ENCODE data around the gene MFAP3L.
"Not testable (repeated sequence)": the region's sequence is repeated elsewhere in the genome, so short reads cannot be mapped to it uniquely, and the experiment has no call there.

MFAP3L gene

DNA sequence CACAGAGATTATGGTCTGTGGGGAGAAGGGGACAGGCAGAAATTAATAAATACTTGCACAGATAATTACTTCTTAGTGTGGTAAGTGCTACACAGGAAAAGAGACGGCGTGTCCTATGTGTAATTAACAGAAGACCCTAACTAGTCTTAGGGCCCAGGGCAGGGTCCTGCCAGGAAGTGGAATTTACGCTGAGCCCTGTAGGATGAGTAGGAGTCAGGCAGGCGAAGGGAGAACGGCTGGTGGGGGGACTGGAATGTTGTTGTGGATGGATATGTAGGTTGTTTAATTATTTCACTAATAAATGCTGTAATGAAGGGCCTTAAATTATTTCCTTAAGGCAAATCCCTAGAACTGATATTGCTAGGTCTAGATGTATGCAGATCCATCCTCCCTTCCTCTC lies 26.7 kb upstream of the MFAP3L start:
- H3K4me3 ChIP-seq (ENCODE audit: low read depth, low read length), result no peak overlapping the region
- no peak for DNase-seq (ENCODE audit: low read depth)
- TF ChIP-seq, protein P1, sequence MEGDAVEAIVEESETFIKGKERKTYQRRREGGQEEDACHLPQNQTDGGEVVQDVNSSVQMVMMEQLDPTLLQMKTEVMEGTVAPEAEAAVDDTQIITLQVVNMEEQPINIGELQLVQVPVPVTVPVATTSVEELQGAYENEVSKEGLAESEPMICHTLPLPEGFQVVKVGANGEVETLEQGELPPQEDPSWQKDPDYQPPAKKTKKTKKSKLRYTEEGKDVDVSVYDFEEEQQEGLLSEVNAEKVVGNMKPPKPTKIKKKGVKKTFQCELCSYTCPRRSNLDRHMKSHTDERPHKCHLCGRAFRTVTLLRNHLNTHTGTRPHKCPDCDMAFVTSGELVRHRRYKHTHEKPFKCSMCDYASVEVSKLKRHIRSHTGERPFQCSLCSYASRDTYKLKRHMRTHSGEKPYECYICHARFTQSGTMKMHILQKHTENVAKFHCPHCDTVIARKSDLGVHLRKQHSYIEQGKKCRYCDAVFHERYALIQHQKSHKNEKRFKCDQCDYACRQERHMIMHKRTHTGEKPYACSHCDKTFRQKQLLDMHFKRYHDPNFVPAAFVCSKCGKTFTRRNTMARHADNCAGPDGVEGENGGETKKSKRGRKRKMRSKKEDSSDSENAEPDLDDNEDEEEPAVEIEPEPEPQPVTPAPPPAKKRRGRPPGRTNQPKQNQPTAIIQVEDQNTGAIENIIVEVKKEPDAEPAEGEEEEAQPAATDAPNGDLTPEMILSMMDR (conservative IDR thresholded peaks at IDR 0.05; ENCODE audit: low read depth, low read length), result no peak

DNA sequence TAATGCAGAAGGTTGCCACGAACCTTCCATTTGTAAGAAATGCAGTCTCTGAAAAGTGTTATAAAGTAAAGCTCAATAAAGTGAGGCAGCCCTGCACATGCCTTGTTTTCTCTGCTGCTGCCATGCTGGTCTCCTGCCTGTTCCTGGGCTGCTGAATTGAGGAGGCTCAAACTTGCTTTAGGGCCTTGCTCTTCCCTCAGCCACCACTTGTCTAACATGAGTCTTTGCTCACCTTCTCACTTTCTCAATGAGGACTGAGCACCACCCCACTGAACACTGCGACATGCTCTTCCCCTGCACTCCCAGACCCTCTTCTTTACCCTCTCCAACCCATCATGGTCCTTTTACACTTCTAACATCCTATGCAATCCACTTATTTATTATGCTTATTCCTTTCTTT lies 25.2 kb upstream of the MFAP3L start:
- no peak for DNase-seq (ENCODE audit: low read depth)
- H3K4me3 ChIP-seq (ENCODE audit: low read depth, low read length), result no peak overlapping the region
- TF ChIP-seq, protein P1 (conservative IDR thresholded peaks at IDR 0.05; ENCODE audit: low read depth, low read length), result no peak

DNA sequence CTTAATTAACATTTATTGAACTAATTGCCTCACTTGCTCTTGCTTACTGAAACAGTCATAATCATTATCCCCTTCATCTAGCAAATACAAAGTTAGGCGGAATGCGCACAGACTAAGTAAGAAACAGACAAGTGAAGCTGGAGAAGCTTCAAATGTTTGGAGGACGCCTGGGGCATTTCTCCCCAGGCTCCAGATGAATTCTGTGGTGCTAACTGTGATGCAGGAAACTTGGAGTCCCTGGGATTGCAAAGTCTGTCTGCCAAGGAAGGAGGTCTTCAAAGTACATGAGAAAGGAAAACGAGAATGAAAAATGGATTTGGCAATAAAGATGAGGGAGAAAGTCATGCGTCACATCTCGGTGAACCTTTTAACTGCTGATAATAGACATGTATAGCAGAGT lies 23.6 kb upstream of the MFAP3L start:
- DNase-seq (ENCODE audit: low read depth), result no peak
- H3K4me3 ChIP-seq (ENCODE audit: low read depth, low read length), result no peak overlapping the region
- TF ChIP-seq, protein P1 (conservative IDR thresholded peaks at IDR 0.05; ENCODE audit: low read depth, low read length), result no peak

DNA sequence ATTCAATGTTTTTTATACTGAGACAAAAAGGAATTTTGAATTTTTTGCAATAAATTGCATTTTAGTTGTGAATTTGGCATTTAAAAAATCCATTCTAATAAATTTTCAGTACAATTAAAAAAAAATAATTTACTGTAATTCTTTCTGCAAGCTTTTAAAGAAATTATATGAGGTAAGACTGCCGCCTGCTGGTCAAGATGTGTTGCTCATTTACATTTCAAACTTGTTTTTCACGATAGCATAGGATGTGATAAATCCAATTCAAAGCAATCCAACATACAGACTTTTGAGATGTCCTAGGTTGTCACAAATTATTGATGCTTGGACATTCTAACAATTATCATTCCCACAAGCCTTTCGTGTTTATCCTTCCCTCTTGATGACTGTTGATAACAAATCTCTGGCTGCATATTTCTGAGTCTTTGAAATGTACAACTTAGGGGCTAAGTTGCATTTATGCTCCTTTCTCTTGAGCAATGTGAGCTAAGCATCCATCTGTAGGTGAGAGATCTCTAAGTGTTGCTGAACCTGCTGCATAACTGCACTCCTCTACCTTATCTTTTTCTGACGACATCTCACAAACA lies 21.7 kb upstream of the MFAP3L start:
- TF ChIP-seq, protein P1 (conservative IDR thresholded peaks at IDR 0.05; ENCODE audit: low read depth, low read length), result peak; percentile 71
- peak; percentile 87 for DNase-seq (ENCODE audit: low read depth)
- H3K4me3 ChIP-seq (ENCODE audit: low read depth, low read length), result no peak overlapping the region

DNA sequence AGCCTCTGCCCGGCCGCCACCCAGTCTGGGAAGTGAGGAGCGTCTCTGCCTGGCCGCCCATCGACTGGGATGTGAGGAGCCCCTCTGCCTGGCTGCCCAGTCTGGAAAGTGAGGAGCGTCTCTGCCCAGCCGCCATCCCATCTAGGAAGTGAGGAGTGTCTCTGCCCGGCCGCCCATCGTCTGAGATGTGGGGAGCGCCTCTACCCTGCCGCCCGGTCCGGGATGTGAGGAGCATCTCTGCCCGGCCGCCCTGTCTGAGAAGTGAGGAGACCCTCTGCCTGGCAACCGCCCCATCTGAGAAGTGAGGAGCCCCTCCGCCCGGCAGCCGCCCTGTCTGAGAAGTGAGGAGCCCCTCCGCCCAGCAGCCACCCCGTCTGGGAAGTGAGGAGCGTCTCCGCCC lies 20.0 kb upstream of the MFAP3L start:
- not testable (repeated sequence) for H3K4me3 ChIP-seq (ENCODE audit: low read depth, low read length); DNase-seq (ENCODE audit: low read depth)

DNA sequence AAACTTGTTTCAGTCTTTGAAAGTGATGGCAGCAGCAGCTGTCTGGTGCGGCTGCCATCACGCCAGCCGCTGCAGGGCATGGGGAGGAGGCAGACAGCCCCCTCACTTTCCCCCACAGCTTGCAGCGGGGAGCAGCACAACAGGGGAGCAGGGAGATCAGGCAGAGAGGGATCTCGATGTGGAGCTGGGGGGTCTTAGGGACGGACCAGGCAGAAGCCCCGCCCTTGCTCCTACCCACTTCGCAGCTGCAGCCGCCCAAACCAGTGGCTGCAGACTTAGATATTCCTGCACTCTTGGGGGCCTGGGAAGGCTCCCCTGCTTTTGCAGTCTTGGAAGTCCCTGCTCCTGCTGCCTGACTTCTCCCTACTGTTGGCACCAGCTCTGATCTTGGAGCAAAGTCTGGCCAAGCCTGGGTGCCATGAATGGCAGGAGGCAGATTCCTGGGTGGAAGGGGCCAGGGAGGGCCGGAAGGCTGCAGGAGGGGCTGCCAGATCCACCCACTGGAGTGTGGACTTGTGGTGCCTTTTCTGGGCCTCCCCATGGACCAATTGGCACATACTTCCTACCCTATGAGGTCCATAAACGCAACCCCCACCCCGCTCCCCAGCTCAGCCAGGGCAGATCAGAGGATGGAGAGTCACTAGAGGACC lies 14.0 kb upstream of the MFAP3L start:
- TF ChIP-seq, protein P1 (conservative IDR thresholded peaks at IDR 0.05; ENCODE audit: low read depth, low read length), result no peak
- no peak for DNase-seq (ENCODE audit: low read depth)

DNA sequence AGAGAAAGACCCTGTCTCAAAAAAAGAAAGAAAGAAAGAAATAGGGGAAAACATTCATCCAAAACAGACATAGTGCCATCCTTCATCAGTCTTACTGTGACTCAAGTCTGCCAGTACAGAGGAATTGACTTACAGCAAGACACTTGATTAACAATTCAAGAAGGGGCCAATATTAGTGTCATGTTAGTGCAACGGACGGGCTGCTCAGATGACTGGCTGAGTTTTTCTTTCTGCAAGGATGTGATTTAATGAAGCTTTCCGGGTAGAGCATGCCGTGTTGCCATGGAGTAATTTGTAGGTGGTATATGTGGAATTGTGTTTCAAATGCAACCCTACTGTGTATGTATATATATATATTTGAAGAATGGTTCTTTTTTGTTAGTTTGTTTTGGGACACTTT lies 12.6 kb upstream of the MFAP3L start:
- H3K4me3 ChIP-seq (ENCODE audit: low read depth, low read length), result no peak overlapping the region
- DNase-seq (ENCODE audit: low read depth), result no peak
- TF ChIP-seq, protein P1 (conservative IDR thresholded peaks at IDR 0.05; ENCODE audit: low read depth, low read length), result no peak

More for the DNA sequence above, 14.0 kb upstream of the MFAP3L start:
- no peak overlapping the region for H3K4me3 ChIP-seq (ENCODE audit: low read depth, low read length)
